IPS-20b (cell line): ENCODE measurements around the gene MON1A.
"Not testable (repeated sequence)": the region's sequence is repeated elsewhere in the genome, so short reads cannot be mapped to it uniquely, and the experiment has no call there.

Source experiments
- H3K27ac ChIP-seq: one replicate; pipeline ENCODE4 v1.5.1; 2013; ENCODE audit warnings: low read length
- H3K27me3 ChIP-seq: 2 replicates; pipeline ENCODE4 v1.6.1; 2013; ENCODE audit warnings: mild to moderate bottlenecking, low read length, inconsistent platforms; ENCODE audit not compliant: insufficient read depth
- H3K36me3 ChIP-seq: 2 replicates; pipeline ENCODE4 v1.6.1; 2013; ENCODE audit warnings: low read depth, mild to moderate bottlenecking, inconsistent platforms, low read length, moderate library complexity; ENCODE audit not compliant: insufficient read depth
- H3K4me1 ChIP-seq: 2 replicates; pipeline ENCODE4 v1.6.1; 2013; ENCODE audit warnings: mild to moderate bottlenecking, control low read depth, inconsistent platforms, low read length, moderate library complexity; ENCODE audit not compliant: insufficient read depth
- H3K4me3 ChIP-seq: 2 replicates; pipeline ENCODE4 v1.5.1; 2013; ENCODE audit warnings: mild to moderate bottlenecking, low read length, inconsistent platforms
- H3K9ac ChIP-seq: 2 replicates; pipeline ENCODE4 v1.6.1; 2013; ENCODE audit warnings: low read depth, mild to moderate bottlenecking, inconsistent platforms, low read length, moderate library complexity
- H3K9me3 ChIP-seq: 2 replicates; pipeline ENCODE4 v1.6.1; 2013; ENCODE audit warnings: mild to moderate bottlenecking, low read depth, low read length, inconsistent platforms; ENCODE audit not compliant: insufficient read depth

The MON1A gene

DNA sequence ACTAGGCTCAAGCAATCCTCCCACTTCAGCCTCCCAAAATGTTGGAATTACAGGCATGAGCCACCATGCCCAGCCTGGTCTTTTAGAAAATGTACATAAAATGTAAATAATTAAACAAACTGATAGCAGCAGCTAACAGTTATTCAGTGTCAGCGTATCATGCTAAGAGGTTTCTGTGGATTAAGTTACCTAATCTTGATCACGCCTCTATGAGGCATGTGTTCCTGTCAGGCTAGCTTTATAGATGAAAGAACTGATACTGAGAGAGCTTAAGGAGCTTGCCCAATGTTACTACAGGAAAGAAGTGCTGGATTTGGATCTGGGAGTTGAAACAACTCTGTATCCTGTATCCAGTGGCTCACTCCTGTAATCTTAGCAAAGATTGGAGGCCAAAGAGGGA lies 14.7 kb downstream of the MON1A start:
- no peak overlapping the region for H3K27ac ChIP-seq
- H3K9ac ChIP-seq: no peak overlapping the region

DNA sequence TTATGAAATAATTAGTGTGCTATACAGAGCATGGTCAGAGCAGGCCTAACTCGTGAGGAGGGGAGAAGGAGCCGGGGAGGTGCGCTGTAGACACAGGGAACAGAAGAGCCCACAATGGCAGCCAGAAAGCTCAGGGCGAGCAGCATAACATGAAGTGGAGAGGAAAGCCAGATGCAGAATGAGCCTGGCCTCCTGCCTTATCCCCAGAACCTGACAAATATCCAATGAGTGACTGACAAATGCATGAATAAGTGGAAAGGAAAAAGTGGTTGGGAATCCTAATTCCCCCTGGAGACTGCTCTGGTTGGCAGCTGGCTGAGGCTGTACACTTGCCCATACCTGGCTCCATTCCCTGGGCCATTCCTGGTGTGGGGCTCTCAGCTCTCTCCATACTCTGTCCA lies 16.7 kb downstream of the MON1A start:
- H3K27ac ChIP-seq: no peak overlapping the region
- no peaks in the 10 kb centered on the region; the same call in 1 of the 2 replicates for H3K4me1 ChIP-seq
- H3K36me3 ChIP-seq: no peaks in the 10 kb centered on the region
- peaks cover 25% of the 10 kb centered on the region; the same call in 1 of the 2 replicates for H3K27me3 ChIP-seq
- no peaks in the 10 kb centered on the region for H3K9me3 ChIP-seq
- H3K9ac ChIP-seq: no peak overlapping the region
- H3K4me3 ChIP-seq: no peak overlapping the region

More for the DNA sequence above, 14.7 kb downstream of the MON1A start:
- Histone ChIP-seq H3K36me3 (no peaks in the 10 kb centered on the region), H3K4me1 (no peaks in the 10 kb centered on the region; the same call in 1 of the 2 replicates), H3K4me3 (no peak overlapping the region), H3K27me3 (peaks cover 13% of the 10 kb centered on the region; the same call in 1 of the 2 replicates), H3K9me3 (no peaks in the 10 kb centered on the region)

DNA sequence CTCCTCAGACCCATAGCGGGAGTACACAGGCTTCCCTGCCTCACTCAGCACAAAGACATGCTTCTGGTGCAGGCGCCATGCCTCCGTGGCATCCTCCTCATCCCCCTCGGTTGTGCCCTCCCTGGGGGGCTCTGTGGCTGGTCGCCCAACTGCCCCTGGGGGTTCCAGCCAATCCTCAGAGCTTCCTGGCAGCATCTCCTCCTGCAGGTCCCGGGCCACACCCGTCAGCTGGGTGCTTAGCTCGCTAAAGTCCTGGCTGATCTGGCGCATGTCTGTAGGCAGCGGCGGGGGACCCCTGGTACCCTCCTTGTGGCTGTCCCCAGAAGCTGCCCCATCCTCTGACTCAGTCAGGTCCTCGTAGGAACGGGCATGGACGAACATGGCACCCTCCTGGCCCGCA lies 18.0 kb downstream of the MON1A start:
- Histone ChIP-seq H3K4me3 (no peak overlapping the region), H3K4me1 (peaks cover 1% of the 10 kb centered on the region; the same call in 1 of the 2 replicates), H3K9me3 (no peaks in the 10 kb centered on the region), H3K9ac (no peak overlapping the region), H3K36me3 (no peaks in the 10 kb centered on the region), H3K27ac (no peak overlapping the region), H3K27me3 (peaks cover 25% of the 10 kb centered on the region; the same call in 1 of the 2 replicates)

DNA sequence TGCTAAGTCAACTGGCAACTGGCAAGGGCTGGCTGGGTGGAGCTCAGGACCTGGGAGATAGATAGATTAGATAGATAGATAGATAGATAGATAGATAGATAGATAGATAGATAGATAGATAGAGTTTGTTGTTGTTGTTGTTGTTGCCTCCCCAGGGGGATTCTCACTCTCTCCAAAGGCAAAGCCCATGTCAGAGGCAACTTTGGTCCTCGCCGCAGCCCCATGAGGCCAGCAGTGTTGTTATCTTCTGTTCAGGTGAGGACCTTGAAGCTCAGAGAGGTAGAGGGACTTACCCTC lies 18.5 kb downstream of the MON1A start:
- H3K4me1 ChIP-seq: peaks cover 4% of the 10 kb centered on the region; the same call in 1 of the 2 replicates
- peaks cover 25% of the 10 kb centered on the region; the same call in 1 of the 2 replicates for H3K27me3 ChIP-seq
- H3K27ac ChIP-seq: no peak overlapping the region
- H3K9me3 ChIP-seq: no peaks in the 10 kb centered on the region
- no peak overlapping the region for H3K9ac ChIP-seq
- H3K4me3 ChIP-seq: no peak overlapping the region
- H3K36me3 ChIP-seq: no peaks in the 10 kb centered on the region

DNA sequence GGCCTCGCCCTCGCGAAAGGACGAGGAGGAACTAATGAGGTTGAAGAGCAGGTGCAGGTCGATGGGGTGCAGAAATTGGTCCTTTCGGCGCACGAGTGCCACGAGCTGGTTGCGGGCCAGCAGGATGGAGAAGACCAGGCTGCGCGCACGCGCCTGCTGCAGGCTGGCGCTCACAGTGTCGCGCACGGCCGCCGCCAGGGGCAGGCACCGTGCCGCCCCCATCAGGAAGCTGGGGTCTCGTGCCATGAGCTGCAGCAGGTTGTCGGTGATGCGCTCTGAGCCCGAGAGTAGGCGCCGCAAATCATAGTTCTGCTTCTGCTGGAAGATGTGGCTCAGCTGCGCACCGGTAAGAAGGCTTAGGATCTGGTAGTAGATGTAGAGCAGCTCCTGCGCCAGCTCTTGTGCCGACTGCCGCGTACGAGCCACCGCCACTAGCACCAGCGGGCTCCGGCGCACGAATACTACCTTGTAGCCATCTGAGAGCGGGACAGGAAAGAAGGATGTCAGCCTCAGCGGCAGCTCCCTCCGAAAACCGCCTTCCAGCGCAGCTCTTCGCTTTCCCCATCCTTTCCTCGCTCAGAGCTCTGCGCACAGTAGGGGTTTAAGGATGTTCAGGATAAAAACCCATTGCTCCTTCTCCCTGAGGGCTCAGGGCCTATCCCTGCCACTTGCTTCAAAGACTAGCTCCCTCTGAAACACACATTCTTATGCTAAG lies 19.0 kb downstream of the MON1A start:
- Histone ChIP-seq H3K4me3 (peak overlapping the region; percentile 43), H3K9ac (no peak overlapping the region), H3K27me3 (peaks cover 25% of the 10 kb centered on the region; the same call in 1 of the 2 replicates), H3K9me3 (no peaks in the 10 kb centered on the region), H3K4me1 (peaks cover 7% of the 10 kb centered on the region; the same call in 1 of the 2 replicates), H3K27ac (no peak overlapping the region), H3K36me3 (no peaks in the 10 kb centered on the region)

DNA sequence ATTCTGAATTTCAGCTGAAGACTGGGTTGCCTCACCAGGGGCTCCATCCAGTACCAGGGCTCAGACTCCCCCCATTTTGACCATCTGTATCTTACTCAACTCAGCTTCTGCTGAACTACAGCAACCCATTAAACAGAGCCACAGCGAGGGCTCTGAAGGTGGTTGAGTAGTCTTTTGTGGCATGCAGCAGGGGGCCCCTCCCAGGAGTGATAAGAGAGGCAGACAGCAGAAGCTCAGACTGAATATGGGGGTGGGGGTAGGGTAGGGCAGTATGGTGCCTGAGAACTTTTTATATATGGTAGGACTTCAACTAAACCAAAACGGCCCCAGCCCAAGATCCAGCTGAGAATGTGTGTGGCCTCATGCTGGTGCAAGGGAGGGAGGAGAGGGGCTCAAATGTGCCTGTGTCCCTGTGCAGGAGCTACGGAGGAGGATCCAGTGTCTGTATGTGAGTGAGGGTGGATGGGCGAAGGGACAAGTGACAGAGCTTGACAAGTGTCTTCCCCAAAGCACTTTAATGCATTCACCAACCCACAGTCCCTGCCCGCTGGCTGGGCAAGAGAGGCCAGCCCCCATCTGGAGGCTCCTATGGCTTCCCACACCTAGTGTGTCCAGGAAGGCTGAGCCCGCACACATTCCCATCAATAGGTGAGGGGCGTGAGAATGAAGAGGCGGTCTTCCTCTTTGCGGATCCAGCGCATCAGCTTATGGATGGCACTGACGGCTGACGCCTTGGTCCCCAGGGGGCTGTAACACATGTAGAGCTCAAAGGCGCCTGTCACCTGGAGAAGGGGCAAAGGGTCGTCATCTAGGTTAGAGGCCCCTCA lies 21.0 kb downstream of the MON1A start:
- Histone ChIP-seq H3K4me3 (no peak overlapping the region), H3K36me3 (no peaks in the 10 kb centered on the region), H3K27ac (no peak overlapping the region), H3K27me3 (peaks cover 25% of the 10 kb centered on the region; the same call in 1 of the 2 replicates), H3K4me1 (peaks cover 7% of the 10 kb centered on the region; the same call in 1 of the 2 replicates), H3K9ac (no peak overlapping the region), H3K9me3 (no peaks in the 10 kb centered on the region)

DNA sequence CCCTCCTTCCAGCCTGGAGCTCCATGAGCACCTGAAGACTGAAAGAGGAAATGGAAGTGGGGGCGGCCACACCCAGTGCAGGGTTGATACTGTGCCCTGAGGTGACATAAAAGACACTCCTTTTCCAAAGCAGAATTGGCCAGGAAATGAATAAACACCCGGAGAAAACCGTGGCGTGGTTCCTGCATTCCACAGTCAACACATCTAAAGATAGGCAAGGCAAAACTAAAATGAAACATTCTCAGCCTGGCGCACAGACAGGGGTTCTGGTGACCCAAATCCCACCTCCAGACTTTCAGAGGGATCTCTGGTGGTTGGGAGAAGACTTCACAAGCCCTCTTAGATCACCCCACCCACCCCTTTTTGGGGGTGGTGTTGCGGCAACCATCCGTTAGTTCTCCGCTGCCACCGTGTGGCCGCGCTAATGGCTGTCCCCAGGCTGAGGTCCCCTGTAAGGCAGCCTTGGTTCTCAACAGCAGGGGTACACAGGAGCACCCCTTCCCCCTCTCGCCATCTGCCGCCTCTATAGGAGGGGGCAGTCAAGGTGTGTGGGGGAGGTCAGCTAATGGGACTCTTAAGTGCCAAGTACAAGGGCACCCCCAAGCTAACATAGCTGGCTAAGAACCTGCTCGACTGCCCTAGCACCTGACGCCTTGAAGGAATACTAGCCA lies 23.4 kb downstream of the MON1A start:
- no peak overlapping the region for H3K27ac ChIP-seq
- H3K4me3 ChIP-seq: peak overlapping the region; percentile 40; the same call in 1 of the 2 replicates
- no peaks in the 10 kb centered on the region for H3K9me3 ChIP-seq
- H3K27me3 ChIP-seq: peaks cover 31% of the 10 kb centered on the region; the same call in 1 of the 2 replicates
- H3K36me3 ChIP-seq: no peaks in the 10 kb centered on the region
- H3K4me1 ChIP-seq: peaks cover 7% of the 10 kb centered on the region; the same call in 1 of the 2 replicates
- H3K9ac ChIP-seq: no peak overlapping the region

DNA sequence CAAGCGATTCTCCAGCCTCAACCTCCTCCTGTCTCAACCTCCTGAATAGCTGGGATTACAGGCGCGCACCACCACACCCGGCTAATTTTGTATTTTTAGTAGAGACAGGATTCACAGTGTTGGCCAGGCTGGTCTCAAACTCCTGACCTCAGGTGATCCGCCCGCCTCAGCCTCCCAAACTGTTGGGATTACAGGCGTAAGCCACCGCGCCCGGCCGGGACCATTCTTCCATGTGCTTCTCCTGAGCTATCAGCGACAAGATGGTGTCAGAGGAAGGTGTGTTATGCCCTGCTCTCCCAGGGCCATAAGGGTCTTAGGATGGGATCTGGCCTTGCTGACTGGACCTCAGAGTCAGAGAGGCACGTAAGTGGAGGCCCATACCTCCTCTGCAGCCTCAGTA lies 25.2 kb downstream of the MON1A start:
- not testable (repeated sequence) for H3K27ac ChIP-seq, H3K9me3 ChIP-seq, H3K36me3 ChIP-seq, H3K4me1 ChIP-seq
- Histone ChIP-seq H3K4me3 (peak overlapping the region; percentile 36; the same call in 1 of the 2 replicates), H3K9ac (peak overlapping the region; percentile 66; the same call in 1 of the 2 replicates), H3K27me3 (peaks cover 16% of the 10 kb centered on the region; the same call in 1 of the 2 replicates)

DNA sequence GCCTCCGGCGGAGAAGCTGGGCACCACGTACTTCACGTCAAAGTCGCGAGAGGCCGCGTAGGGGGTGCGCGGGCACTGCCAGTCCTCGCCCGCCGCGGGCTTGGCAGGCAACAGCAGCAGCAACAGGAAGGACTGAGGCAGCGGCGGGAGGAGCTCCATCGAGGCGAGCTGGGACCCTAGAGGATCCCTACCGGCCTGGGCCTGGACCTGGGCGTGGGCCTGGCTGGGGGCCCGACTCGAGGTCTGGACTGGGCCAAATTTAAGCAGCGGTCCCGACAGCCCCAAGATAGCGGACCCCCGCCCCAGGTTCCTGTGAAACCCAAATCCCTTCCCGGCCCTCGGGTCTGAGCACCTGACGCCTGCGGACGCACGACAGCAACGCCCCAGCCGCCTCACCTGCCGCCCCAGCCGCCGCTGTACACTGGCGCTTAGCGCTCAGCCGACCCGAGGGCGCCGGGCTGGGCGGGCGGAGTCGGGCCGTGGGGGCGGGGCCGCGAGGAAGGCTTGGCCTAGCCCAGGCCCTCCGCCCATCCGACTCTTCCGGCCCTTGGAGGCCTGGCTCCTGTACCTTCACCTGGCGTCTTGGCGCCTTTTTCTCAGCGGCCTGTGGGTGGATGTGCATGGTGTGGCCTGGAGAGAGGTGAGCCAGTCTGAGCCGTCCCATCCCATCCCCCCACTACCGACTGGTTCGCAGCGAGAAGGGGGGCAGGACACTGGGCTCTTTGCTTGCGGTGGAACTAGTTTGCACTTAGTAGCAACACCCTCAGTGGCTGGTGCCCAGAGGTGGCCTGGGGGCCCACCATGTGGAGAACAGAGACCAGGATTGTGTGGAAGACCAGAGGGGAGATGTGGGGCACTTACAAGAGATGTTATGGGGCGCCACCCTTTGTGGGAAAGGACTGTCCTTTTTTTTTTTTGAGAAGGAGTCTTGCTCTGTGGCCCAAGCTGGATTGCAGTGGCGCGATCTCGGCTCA lies 25.9 kb downstream of the MON1A start, which contains the start of gene MST1R:
Gene MST1R, minus strand, starts transcription at position 423 of the 974 bp plus-strand sequence. Its CDS starts 264 bp downstream, at position 159.
- Histone ChIP-seq H3K27me3 (peaks cover 9% of the 10 kb centered on the region; the same call in 1 of the 2 replicates), H3K27ac (no peak within 1 kb of the TSS), H3K9ac (peak within 1 kb of the TSS; percentile 66; the same call in 1 of the 2 replicates), H3K4me1 (peaks cover 7% of the 10 kb centered on the region; the same call in 1 of the 2 replicates), H3K36me3 (no peaks in the 10 kb centered on the region), H3K4me3 (peak within 1 kb of the TSS; percentile 36), H3K9me3 (no peaks in the 10 kb centered on the region)

DNA sequence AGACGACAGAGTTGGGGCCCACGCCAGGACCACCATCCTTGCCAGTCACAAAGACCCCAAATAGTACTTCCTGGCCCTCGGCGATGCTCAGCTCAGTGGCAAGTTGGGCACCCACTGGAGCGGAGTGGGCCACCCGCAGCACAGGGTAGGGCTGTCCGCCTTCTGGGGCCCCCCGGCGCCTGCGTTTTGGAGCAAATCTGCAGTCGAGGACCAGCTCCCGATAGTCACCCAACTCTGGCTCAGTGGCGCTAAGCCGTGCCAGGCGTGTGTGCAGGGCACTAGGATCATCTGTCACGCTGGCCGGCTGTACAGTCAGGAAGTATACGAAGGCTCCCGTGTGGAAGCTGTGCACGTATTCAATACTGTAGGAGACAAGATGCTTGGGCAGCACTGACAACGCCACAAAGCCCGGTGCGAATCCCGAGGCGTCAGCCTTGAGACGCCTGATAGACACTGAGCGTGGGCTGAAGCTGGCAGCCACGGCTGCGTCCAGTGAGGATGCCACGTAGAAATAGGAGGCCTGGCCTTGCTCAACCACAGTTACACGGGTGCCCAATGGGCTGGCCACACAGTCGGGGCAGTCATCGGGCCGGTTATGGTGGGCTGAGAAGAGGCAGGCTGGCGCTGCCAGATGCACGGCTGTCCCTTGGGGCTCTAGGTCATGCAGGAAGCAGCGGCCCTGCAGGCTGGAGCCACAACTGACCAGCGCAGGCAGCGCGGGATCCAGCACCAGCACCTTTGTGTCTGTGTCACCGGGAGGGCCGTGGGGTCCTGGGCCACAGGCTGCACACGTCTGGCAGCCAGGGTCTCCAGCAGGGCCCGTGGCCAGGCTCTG lies 26.9 kb downstream of the MON1A start:
- Histone ChIP-seq H3K27ac (no peak overlapping the region), H3K9me3 (no peaks in the 10 kb centered on the region), H3K4me3 (no peak overlapping the region), H3K4me1 (peaks cover 7% of the 10 kb centered on the region; the same call in 1 of the 2 replicates), H3K36me3 (no peaks in the 10 kb centered on the region), H3K9ac (no peak overlapping the region), H3K27me3 (peaks cover 9% of the 10 kb centered on the region; the same call in 1 of the 2 replicates)
